ENCODE results near the gene PXN. TPM values are rescaled to one million over a fixed set of nuclear protein-coding genes. Genes with fewer than 3 reads are reported as not detected.

The PXN gene
- polyA plus RNA-seq, 2 of the 4 experiments (the other 2 are of a cell fraction), result 40.1 to 97.0 TPM

GRCh38 chr12:120230326-120230973, 35.1 kb downstream of the PXN start (continued):
- TF ChIP-seq HDAC2 (IDR thresholded peaks at IDR 0.05) (no peak), MAZ (IDR thresholded peaks at IDR 0.05; ENCODE audit: borderline replicate concordance, low read depth, low read length) (no peak), KDM1A (IDR thresholded peaks at IDR 0.05; ENCODE audit: low read depth) (no peak), POLR2AphosphoS2 (conservative IDR thresholded peaks at IDR 0.05; ENCODE audit: low read length) (no peak), MAX (IDR thresholded peaks at IDR 0.05) (peak; percentile 92), CBX8 (IDR thresholded peaks at IDR 0.05) (no peak), EHF (CRISPR knock-in tag; IDR thresholded peaks at IDR 0.05) (no peak), FOXS1 (CRISPR knock-in tag; IDR thresholded peaks at IDR 0.05) (no peak), USF2 (IDR thresholded peaks at IDR 0.05) (no peak), JUN (IDR thresholded peaks at IDR 0.05) (peak; percentile 35 to 70; a peak in 3 of 5 replicates), HMGXB4 (CRISPR knock-in tag; IDR thresholded peaks at IDR 0.05; ENCODE audit: borderline replicate concordance) (no peak), PHF8 (IDR thresholded peaks at IDR 0.05; ENCODE audit: borderline replicate concordance, low read depth) (no peak), FOSB (CRISPR knock-in tag; IDR thresholded peaks at IDR 0.05) (no peak), E2F6 (IDR thresholded peaks at IDR 0.05; ENCODE audit: borderline replicate concordance, low read depth) (no peak), PBX3 (IDR thresholded peaks at IDR 0.05) (peak; percentile 63), NR3C1 (IDR thresholded peaks at IDR 0.05) (no peak), CBX2 (IDR thresholded peaks at IDR 0.05; ENCODE audit: borderline replicate concordance, low read depth) (no peak), POLR2A (IDR thresholded peaks at IDR 0.05; ENCODE audit: low read length) (no peak), RNF2 (IDR thresholded peaks at IDR 0.05; ENCODE audit: borderline replicate concordance, low read depth) (no peak), TFCP2L1 (CRISPR knock-in tag; IDR thresholded peaks at IDR 0.05) (no peak), MAFK (IDR thresholded peaks at IDR 0.05; ENCODE audit: partially characterized antibody) (no peak), ZC3H11A (IDR thresholded peaks at IDR 0.05) (no peak), GATA3 (IDR thresholded peaks at IDR 0.05; ENCODE audit: borderline replicate concordance) (peak; percentile 93), ZSCAN20 (CRISPR knock-in tag; IDR thresholded peaks at IDR 0.05) (no peak), BCL3 (IDR thresholded peaks at IDR 0.05) (peak; percentile 68; the same call in 2 of the 3 replicates), HOXA7 (CRISPR knock-in tag; IDR thresholded peaks at IDR 0.05) (no peak), KDM5A (IDR thresholded peaks at IDR 0.05) (no peak), ESRRA (IDR thresholded peaks at IDR 0.05; ENCODE audit: borderline replicate concordance, low read length) (no peak), JUNB (IDR thresholded peaks at IDR 0.05) (peak; percentile 64), ELK1 (IDR thresholded peaks at IDR 0.05; ENCODE audit: low read depth, low read length) (no peak), HEYL (CRISPR knock-in tag; IDR thresholded peaks at IDR 0.05) (no peak), ZNF302 (CRISPR knock-in tag; IDR thresholded peaks at IDR 0.05) (no peak), HOXB5 (CRISPR knock-in tag; IDR thresholded peaks at IDR 0.05) (no peak), RCOR1 (IDR thresholded peaks at IDR 0.05; ENCODE audit: low read depth, low read length) (no peak)

Data from A549 (cell line).